HUDEP-2 (cell line): Measurements from ENCODE around the gene VSX1.

Source experiments
- DNase-seq, 76 experiments: peaks; one replicate each; lab custom pipeline; 2025; ENCODE audit not compliant: unreplicated experiment in 76 of 76; lab: John Stamatoyannopoulos, UW

The VSX1 gene

GRCh38 chr20:25043499-25044260 lies 38.3 kb downstream of the VSX1 start:
- DNase-seq, result no peak

- DNase-seq, result peak in 19 of 76 experiments; percentile 7 to 65 (median 27)
Measured at GRCh38 chr20:25042531-25043498, 39.1 kb downstream of the VSX1 start.

GRCh38 chr20:25041813-25042530 lies 40.0 kb downstream of the VSX1 start:
- no peak for DNase-seq

GRCh38 chr20:25040438-25040831 lies 41.5 kb downstream of the VSX1 start:
- peak in 74 of 76 experiments; percentile 45 to 95 (median 83) for DNase-seq

GRCh38 chr20:25039697-25040437 lies 42.1 kb downstream of the VSX1 start:
- DNase-seq, result peak in 1 of 76 experiments; percentile 19

GRCh38 chr20:25038591-25039015 lies 43.3 kb downstream of the VSX1 start:
- no peak for DNase-seq

GRCh38 chr20:25038103-25038410 lies 43.9 kb downstream of the VSX1 start:
- no peak for DNase-seq

GRCh38 chr20:25037288-25038102 lies 44.4 kb downstream of the VSX1 start:
- DNase-seq, result no peak

GRCh38 chr20:25036331-25036936 lies 45.5 kb downstream of the VSX1 start:
- no peak for DNase-seq

GRCh38 chr20:25035921-25036320 lies 46.0 kb downstream of the VSX1 start:
- peak in 1 of 76 experiments; percentile 9 for DNase-seq

GRCh38 chr20:25033924-25034300 lies 48.0 kb downstream of the VSX1 start:
- DNase-seq, result no peak

GRCh38 chr20:25033265-25033923 lies 48.5 kb downstream of the VSX1 start:
- peak in 21 of 76 experiments; percentile 8 to 51 (median 24) for DNase-seq

GRCh38 chr20:25032478-25033264 lies 49.3 kb downstream of the VSX1 start:
- DNase-seq, result peak in 14 of 76 experiments; percentile 6 to 46 (median 22)

GRCh38 chr20:25032065-25032477 lies 49.9 kb downstream of the VSX1 start:
- DNase-seq, result no peak

GRCh38 chr20:25031241-25031640 lies 50.7 kb downstream of the VSX1 start:
- DNase-seq, result no peak

GRCh38 chr20:25030649-25031207 lies 51.2 kb downstream of the VSX1 start:
- no peak for DNase-seq

GRCh38 chr20:25030007-25030648 lies 51.8 kb downstream of the VSX1 start:
- DNase-seq, result no peak
